T47D (cell line): ENCODE results near the gene TTLL8.

ENCODE experiments used
- DNase-seq, 2 experiments: peaks; one replicate each; pipeline versions ENCODE4 v3.0.0 to v3.0.0-alpha.2; 2011 to 2012; ENCODE audit warnings: low read depth in 1 of 2, low spot score in 1 of 2
- JUND ChIP-seq: IDR thresholded peaks from 2 replicates; pipeline ENCODE4 v1.6.1; 2012; ENCODE audit warnings: low read depth
- in situ Hi-C: cut with HindIII; loops from 2 replicates; pipeline ENCODE4 v1.10.0; 2016; ENCODE audit warnings: low sequenced_read_pairs, low pct_unique_long_range_greater_than_20kb

The TTLL8 gene

GRCh38 chr22:49968831-49969661, 89.1 kb downstream of the TTLL8 start:
- DNase-seq: no peak
- in situ Hi-C loops: no loop called here
- TF ChIP-seq JUND: no peak
